Islet precursor cell (in vitro differentiated cells): Measurements from ENCODE around the gene VPS18.
A peak's percentile ranks its signal among the peaks of the same experiment; 100 is the strongest.

Experiments
- DNase-seq: peaks from one replicate; pipeline ENCODE4 v3.0.0-alpha.2; 2018

The VPS18 gene

GRCh38 chr15:40925495-40925862 is 31.2 kb downstream of the VPS18 start:
- no peak for DNase-seq

GRCh38 chr15:40925863-40926658 is 31.8 kb downstream of the VPS18 start:
- no peak for DNase-seq

- no peak for DNase-seq
Observed at GRCh38 chr15:40926659-40927494, 32.6 kb downstream of the VPS18 start.

GRCh38 chr15:40927495-40927872 is 33.2 kb downstream of the VPS18 start:
- DNase-seq, result no peak

GRCh38 chr15:40927873-40928806 is 33.9 kb downstream of the VPS18 start:
- no peak for DNase-seq

- DNase-seq, result peak; percentile 90
Observed at GRCh38 chr15:40928821-40929659, 34.8 kb downstream of the VPS18 start, which contains the start of gene DLL4. Gene DLL4, plus strand, starts transcription at chr15:40929340. Its CDS starts 329 bp downstream, at chr15:40929669.

GRCh38 chr15:40929660-40930429 is 35.6 kb downstream of the VPS18 start:
- DNase-seq, result peak; percentile 84

- DNase-seq, result peak; percentile 87
Observed at GRCh38 chr15:40930430-40931299, 36.4 kb downstream of the VPS18 start.

GRCh38 chr15:40931300-40932142 is 37.3 kb downstream of the VPS18 start:
- DNase-seq, result no peak

GRCh38 chr15:40932156-40932555 is 37.9 kb downstream of the VPS18 start:
- DNase-seq, result no peak

- no peak for DNase-seq
Observed at GRCh38 chr15:40932649-40933516, 38.6 kb downstream of the VPS18 start.

GRCh38 chr15:40933517-40933902 is 39.3 kb downstream of the VPS18 start:
- no peak for DNase-seq

- no peak for DNase-seq
Observed at GRCh38 chr15:40934457-40934856, 40.2 kb downstream of the VPS18 start.

GRCh38 chr15:40936234-40936708 is 42.0 kb downstream of the VPS18 start:
- DNase-seq, result no peak

- no peak for DNase-seq
Observed at GRCh38 chr15:40936709-40937666, 42.7 kb downstream of the VPS18 start.

GRCh38 chr15:40937762-40938535 is 43.7 kb downstream of the VPS18 start:
- DNase-seq, result no peak
